HG03103 (cell line): ENCODE measurements around the gene CHPF.

ENCODE experiments used
- ATAC-seq: cut with Tn5 transposase; IDR thresholded peaks from one replicate; pipeline ENCODE4 v1.9.1; 2021; ENCODE audit warnings: low read depth; ENCODE audit not compliant: unreplicated experiment

Gene CHPF

GRCh38 chr2:219515874-219516629 is 27.6 kb downstream of the CHPF start:
- no peak for ATAC-seq

- no peak for ATAC-seq
Measured at GRCh38 chr2:219514836-219515235, 28.8 kb downstream of the CHPF start.

- ATAC-seq = no peak
Measured at GRCh38 chr2:219514196-219514761, 29.3 kb downstream of the CHPF start, which contains the start of gene ASIC4. TSS of gene ASIC4 (plus strand) at chr2:219514482. CDS start at chr2:219514725, 243 bp downstream.

- ATAC-seq = no peak
Measured at GRCh38 chr2:219513787-219514186, 29.8 kb downstream of the CHPF start.

- no peak for ATAC-seq
Measured at GRCh38 chr2:219512524-219513216, 30.9 kb downstream of the CHPF start.

- ATAC-seq = no peak
Measured at GRCh38 chr2:219511547-219512325, 31.9 kb downstream of the CHPF start.

- no peak for ATAC-seq
Measured at GRCh38 chr2:219510512-219511135, 33.0 kb downstream of the CHPF start.

GRCh38 chr2:219509780-219510511 is 33.7 kb downstream of the CHPF start:
- ATAC-seq = peak; percentile 61

GRCh38 chr2:219508971-219509779 is 34.4 kb downstream of the CHPF start:
- ATAC-seq = peak; percentile 9

GRCh38 chr2:219508444-219508734 is 35.2 kb downstream of the CHPF start:
- ATAC-seq = no peak

GRCh38 chr2:219507581-219508443 is 35.8 kb downstream of the CHPF start:
- ATAC-seq = no peak

- ATAC-seq = no peak
Measured at GRCh38 chr2:219506802-219507526, 36.6 kb downstream of the CHPF start.

- ATAC-seq = no peak
Measured at GRCh38 chr2:219506153-219506801, 37.3 kb downstream of the CHPF start.

GRCh38 chr2:219505585-219505984 is 38.0 kb downstream of the CHPF start:
- no peak for ATAC-seq

GRCh38 chr2:219502618-219503017 is 41.0 kb downstream of the CHPF start:
- no peak for ATAC-seq

- ATAC-seq = no peak
Measured at GRCh38 chr2:219501849-219502248, 41.8 kb downstream of the CHPF start.

- ATAC-seq = no peak
Measured at GRCh38 chr2:219500135-219500534, 43.5 kb downstream of the CHPF start.
